Kidney (tissue), 14 donors: ENCODE data around the gene SAP25. TPM values are rescaled to one million over a fixed set of nuclear protein-coding genes. Genes with fewer than 3 reads are reported as not detected.

ENCODE experiments used
- DNase-seq, 5 donors: peaks; one replicate each; pipeline ENCODE4 v3.0.0-alpha.2; 2013 to 2020
- FAIRE-seq: peaks from 2 replicates; lab custom pipeline; 2012; peaks lifted over from hg19 to GRCh38; lab: Jason Lieb, UNC
- H3K27ac ChIP-seq, 2 donors: one replicate each; pipeline ENCODE4 v1.7.0; 2013; ENCODE audit warnings: low read depth in 2 of 2, low read length in 2 of 2, inconsistent platforms in 1 of 2
- H3K27me3 ChIP-seq: one replicate; pipeline ENCODE4 v1.7.1; 2013; ENCODE audit warnings: low read length, inconsistent platforms; ENCODE audit not compliant: control insufficient read depth, insufficient read depth
- H3K36me3 ChIP-seq, 3 donors: one replicate each; pipeline versions ENCODE4 v1.7.0 to v1.7.1; 2013; ENCODE audit warnings: low read length in 3 of 3, control low read depth in 1 of 3, inconsistent platforms in 1 of 3; ENCODE audit not compliant: insufficient read depth in 3 of 3, control insufficient read depth in 2 of 3
- H3K4me1 ChIP-seq, 3 donors: one replicate each; pipeline versions ENCODE4 v1.7.0 to v1.7.1; 2013; ENCODE audit warnings: low read length in 3 of 3, inconsistent platforms in 1 of 3, low read depth in 1 of 3; ENCODE audit not compliant: control insufficient read depth in 2 of 3, insufficient read depth in 2 of 3
- H3K4me3 ChIP-seq, 3 donors: one replicate each; pipeline versions ENCODE4 v1.7.0 to v1.8.1; 2013; ENCODE audit warnings: low read length in 3 of 3, control low read depth in 1 of 3, inconsistent platforms in 1 of 3
- H3K9ac ChIP-seq, 3 donors: one replicate each; pipeline versions ENCODE4 v1.7.0 to v1.7.1; 2013; ENCODE audit warnings: low read length in 3 of 3, control low read depth in 1 of 3, inconsistent platforms in 1 of 3
- H3K9me3 ChIP-seq, 3 donors: one replicate each; pipeline versions ENCODE4 v1.7.0 to v1.7.1; 2013; ENCODE audit warnings: low read length in 3 of 3, control low read depth in 1 of 3, inconsistent platforms in 1 of 3; ENCODE audit not compliant: control insufficient read depth in 2 of 3, insufficient read depth in 1 of 3
- intact Hi-C: fragments of 100-400 bp; cut with DNase I; formaldehyde crosslinking; loops from one replicate; pipeline ENCODE4 v1.11.1; 2022
- polyA plus RNA-seq: library from polyadenylated mRNA; stranded (reverse); fragments of 350-450 nt; fragmentation: Illumina TruSeq; extraction: RNeasy Lipid Tissue Mini Kit (QIAGEN cat#74804); gene quantifications from one replicate; pipeline ENCODE4 v1.2.3, GENCODE V29; 2014; ENCODE audit warnings: low read depth, low replicate concordance; ENCODE audit not compliant: insufficient read depth
- total RNA-seq: library from RNA; stranded (reverse); fragmentation: NEBNext Ultra II Directional; extraction: Animal tissue kit (Norgen Biotek cat#: 25700); gene quantifications from one replicate; pipeline ENCODE4 v1.2.1, GENCODE V29; 2021
- TF ChIP-seq, protein P1 (sequence below): IDR thresholded peaks from 3 replicates; pipeline ENCODE4 v1.5.1; 2012; ENCODE audit warnings: mild to moderate bottlenecking, moderate library complexity, borderline replicate concordance; ENCODE audit not compliant: insufficient read depth; ENCODE audit errors: extremely low read depth
- donor health status: control.
- donor health status: control.
- donor health status: control.
- donor health status: control.
- donor health status: control.
- donor health status: DM: yes; HTN: yes; CAD: no.
- donor health status: Normal renal cell carcinoma (clear cell type).

SAP25 gene
- total and polyA plus RNA-seq, 2 donors from 2014 or later = 5.7 to 9.8 TPM

DNA sequence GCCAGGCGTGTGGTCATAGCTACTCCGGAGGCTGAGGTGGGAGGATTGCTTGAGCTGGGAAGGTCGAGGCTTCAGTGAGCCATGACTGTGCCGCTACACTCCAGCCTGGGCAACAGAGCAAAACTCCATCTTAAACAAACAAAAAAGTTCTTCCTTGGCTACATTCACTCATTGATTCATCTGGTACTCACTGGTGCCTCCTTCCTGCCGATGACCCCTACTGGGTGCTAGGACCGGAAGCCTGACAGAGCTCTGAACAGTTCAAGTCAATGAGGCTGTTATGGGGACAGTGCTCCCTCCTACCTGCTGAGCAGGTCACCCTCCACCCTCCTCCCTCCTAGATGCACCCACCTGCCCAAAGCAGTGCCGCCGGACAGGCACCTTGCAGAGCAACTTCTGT lies 33.4 kb upstream of the SAP25 start:
- intact Hi-C loops = no loop called here
- FAIRE-seq = no peak

DNA sequence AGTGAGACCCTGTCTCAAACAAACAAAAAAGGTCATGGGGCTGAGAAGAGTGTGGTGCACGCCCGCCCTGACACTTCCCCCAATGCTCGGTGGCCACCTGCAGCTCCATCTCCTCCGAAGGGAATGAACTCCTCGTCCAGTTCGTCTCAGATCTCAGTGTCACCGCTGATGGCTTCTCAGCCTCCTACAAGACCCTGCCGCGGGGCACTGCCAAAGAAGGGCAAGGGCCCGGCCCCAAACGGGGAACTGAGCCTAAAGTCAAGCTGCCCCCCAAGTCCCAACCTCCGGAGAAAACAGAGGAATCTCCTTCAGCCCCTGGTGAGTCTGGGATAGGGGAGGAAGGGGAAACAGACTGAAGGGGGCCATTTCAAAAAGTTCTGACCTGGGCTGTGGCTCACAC lies 32.6 kb upstream of the SAP25 start:
- DNase-seq (no peak), FAIRE-seq (no peak)

More for the DNA sequence above, 33.4 kb upstream of the SAP25 start:
- TF ChIP-seq, protein P1, sequence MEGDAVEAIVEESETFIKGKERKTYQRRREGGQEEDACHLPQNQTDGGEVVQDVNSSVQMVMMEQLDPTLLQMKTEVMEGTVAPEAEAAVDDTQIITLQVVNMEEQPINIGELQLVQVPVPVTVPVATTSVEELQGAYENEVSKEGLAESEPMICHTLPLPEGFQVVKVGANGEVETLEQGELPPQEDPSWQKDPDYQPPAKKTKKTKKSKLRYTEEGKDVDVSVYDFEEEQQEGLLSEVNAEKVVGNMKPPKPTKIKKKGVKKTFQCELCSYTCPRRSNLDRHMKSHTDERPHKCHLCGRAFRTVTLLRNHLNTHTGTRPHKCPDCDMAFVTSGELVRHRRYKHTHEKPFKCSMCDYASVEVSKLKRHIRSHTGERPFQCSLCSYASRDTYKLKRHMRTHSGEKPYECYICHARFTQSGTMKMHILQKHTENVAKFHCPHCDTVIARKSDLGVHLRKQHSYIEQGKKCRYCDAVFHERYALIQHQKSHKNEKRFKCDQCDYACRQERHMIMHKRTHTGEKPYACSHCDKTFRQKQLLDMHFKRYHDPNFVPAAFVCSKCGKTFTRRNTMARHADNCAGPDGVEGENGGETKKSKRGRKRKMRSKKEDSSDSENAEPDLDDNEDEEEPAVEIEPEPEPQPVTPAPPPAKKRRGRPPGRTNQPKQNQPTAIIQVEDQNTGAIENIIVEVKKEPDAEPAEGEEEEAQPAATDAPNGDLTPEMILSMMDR = no peak
- Histone ChIP-seq H3K4me3 (no peak overlapping the region), H3K9ac (no peak overlapping the region), H3K36me3 (no peaks in the 10 kb centered on the region), H3K4me1 (peaks cover 0 to 7% (median 0%) of the 10 kb centered on the region in 3 donors), H3K27ac (no peak overlapping the region), H3K27me3 (no peaks in the 10 kb centered on the region), H3K9me3 (no peaks in the 10 kb centered on the region)
- no peak for DNase-seq

DNA sequence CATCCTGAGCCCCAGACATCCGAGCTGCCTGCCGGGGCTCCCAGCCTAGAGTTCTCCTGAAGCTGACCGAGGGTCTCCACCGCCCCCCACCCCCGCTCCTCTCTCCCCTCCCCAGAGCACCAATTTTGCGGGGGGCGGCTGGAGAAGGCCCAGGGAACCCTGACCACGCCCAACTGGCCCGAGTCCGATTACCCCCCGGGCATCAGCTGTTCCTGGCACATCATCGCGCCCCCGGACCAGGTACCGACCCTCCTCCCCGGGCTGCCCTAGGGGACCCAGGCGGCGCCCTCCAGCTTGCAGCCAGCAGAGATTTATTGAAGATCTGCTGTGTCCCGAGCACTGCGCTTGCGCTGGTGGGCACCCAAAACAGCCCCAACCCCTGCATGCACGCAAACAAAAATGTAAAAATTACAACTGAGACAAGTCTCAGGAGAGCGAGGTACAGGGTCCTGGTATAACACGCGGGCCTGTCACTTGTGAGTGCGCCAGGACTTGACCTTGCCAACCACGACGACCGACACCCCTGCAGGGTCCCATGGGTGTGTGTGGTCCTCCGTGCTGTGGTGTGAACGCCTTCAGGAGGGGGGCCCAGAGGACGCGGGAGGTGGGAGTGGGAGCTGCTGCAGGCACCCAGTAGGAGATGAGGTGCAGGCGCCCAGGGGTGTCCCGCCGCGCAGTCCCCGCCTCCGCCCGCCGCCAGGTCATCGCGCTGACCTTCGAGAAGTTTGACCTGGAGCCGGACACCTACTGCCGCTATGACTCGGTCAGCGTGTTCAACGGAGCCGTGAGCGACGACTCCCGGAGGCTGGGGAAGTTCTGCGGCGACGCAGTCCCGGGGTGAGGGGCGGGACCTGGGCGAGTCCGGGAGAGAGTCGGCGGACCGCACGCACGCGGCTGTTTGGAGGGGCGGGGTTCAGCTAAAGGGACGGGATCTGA lies 31.5 kb upstream of the SAP25 start:
- Histone ChIP-seq H3K4me3 (peak overlapping the region in 2 of 3 donors; percentile 63 to 64), H3K27me3 (no peaks in the 10 kb centered on the region), H3K9me3 (no peaks in the 10 kb centered on the region), H3K4me1 (peaks cover 0 to 7% (median 0%) of the 10 kb centered on the region in 3 donors), H3K27ac (peak overlapping the region; percentile 43 to 72), H3K9ac (peak overlapping the region in 1 of 3 donors; percentile 69), H3K36me3 (no peaks in the 10 kb centered on the region)
- FAIRE-seq (no peak), DNase-seq (peak in 3 of 5 donors; percentile 53 to 87 (median 85))
- TF ChIP-seq, protein P1 = no peak
- intact Hi-C loops = no loop called here

More for the DNA sequence above, 32.6 kb upstream of the SAP25 start:
- Histone ChIP-seq H3K36me3 (no peaks in the 10 kb centered on the region), H3K4me3 (no peak overlapping the region), H3K4me1 (peaks cover 0 to 7% (median 0%) of the 10 kb centered on the region in 3 donors), H3K9me3 (no peaks in the 10 kb centered on the region), H3K27ac (no peak overlapping the region), H3K27me3 (no peaks in the 10 kb centered on the region), H3K9ac (no peak overlapping the region)
- TF ChIP-seq, protein P1 = no peak
- intact Hi-C loops = no loop called here
